Ovary (tissue), 9 donors: Measurements from ENCODE around the gene SPAG9. TPM values are rescaled to one million over a fixed set of nuclear protein-coding genes. Genes with fewer than 3 reads are reported as not detected.

Source experiments
- DNase-seq, 5 donors: peaks; one replicate each; pipeline ENCODE4 v3.0.0-alpha.2; 2019 to 2020
- H3K27ac ChIP-seq, 2 donors: fragments of 200-600 bp; one replicate each; pipeline versions ENCODE4 v1.5.1 to v1.8.0; 2019 to 2022
- H3K27me3 ChIP-seq: fragments of 200-600 bp; one replicate; pipeline ENCODE4 v1.8.0; 2022
- H3K36me3 ChIP-seq: fragments of 200-600 bp; sonication (generic); one replicate; pipeline ENCODE4 v1.5.1; 2019
- H3K4me1 ChIP-seq: one replicate; pipeline ENCODE4 v1.8.1; 2013; ENCODE audit warnings: mild to moderate bottlenecking, moderate library complexity; ENCODE audit not compliant: insufficient read depth
- H3K4me3 ChIP-seq: fragments of 200-600 bp; sonication (generic); one replicate; pipeline ENCODE4 v1.5.1; 2017
- H3K9me3 ChIP-seq, 2 donors: fragments of 200-600 bp in 1 of 2; sonication (generic) in 1 of 2; one replicate each; pipeline versions ENCODE4 v1.5.1 to v1.8.1; 2013 to 2019; ENCODE audit warnings: mild to moderate bottlenecking in 1 of 2, moderate library complexity in 1 of 2
- CTCF ChIP-seq, 3 donors: fragments of 450-650 bp in 2 of 3; fragments of 200-600 bp in 1 of 3; IDR thresholded peaks; one replicate each; pipeline versions ENCODE4 v1.5.1 to v1.8.0; 2016 to 2022; ENCODE audit warnings: antibody characterized with exemption in 3 of 3, mild to moderate bottlenecking in 1 of 3
- EP300 ChIP-seq: sonication (generic); formaldehyde crosslinking; IDR thresholded peaks from one replicate; pipeline ENCODE4 v1.6.1; 2017; ENCODE audit warnings: antibody characterized with exemption
- POLR2A ChIP-seq: fragments of 450-650 bp; IDR thresholded peaks from one replicate; pipeline ENCODE4 v1.6.1; 2017; ENCODE audit warnings: antibody characterized with exemption, mild to moderate bottlenecking, moderate library complexity
- WGBS, 3 donors: extraction: QIAGEN DNeasy Blood & Tissue Kit in 1 of 3; methylation state at CpG; one replicate each; pipeline versions ENCODE4 v1.1.5 to v1.1.7; 2013 to 2017; 5-methylcytosine and 5-hydroxymethylcytosine counted together
- intact Hi-C, 4 donors: fragments of 100-400 bp; cut with DNase I; formaldehyde crosslinking; loops; one replicate each; pipeline versions ENCODE4 v1.11.0 to v1.15.1; 2022 to 2023
- polyA plus RNA-seq, 2 donors: library from polyadenylated mRNA; stranded (reverse); fragments of 200-250 nt in 1 of 2; fragments of 350-450 nt in 1 of 2; fragmentation: Illumina TruSeq in 1 of 2; extraction: RNeasy Lipid Tissue Mini Kit (QIAGEN cat#74804) in 1 of 2; gene quantifications; one replicate each; pipeline ENCODE4 v1.2.3, GENCODE V29; 2013 to 2014
- total RNA-seq, 7 donors: library from RNA; depleted of rRNA in 2 of 7; stranded (reverse); fragments of >200 nt in 2 of 7; fragmentation: NEBNext Ultra II Directional in 3 of 7; extraction: Animal tissue kit (Norgen Biotek cat#: 25700) in 3 of 7; gene quantifications; one replicate each; pipeline versions ENCODE4 v1.1.0 to v1.2.4, GENCODE V29; 2016 to 2023
- donor health status: DM: no; HTN: no; CAD: no; lungs with moderate emphysema.
- donor health status: DM: no; HTN: no; CAD: no.
- donor health status: Bipolar disorder and iron deficiency.
- donor health status: DM: yes; HTN: yes; CAD: no.
- donor health status: DM: no; HTN: no; CAD: no.
- donor health status: DM: yes; HTN: yes; CAD: no.

Gene SPAG9
- total and polyA plus RNA-seq, 9 donors: 28.8 to 103 (median 79.4) TPM

GRCh38 chr17:51012538-51012937, 108.1 kb downstream of the SPAG9 start:
- H3K36me3 ChIP-seq: no peaks in the 10 kb centered on the region
- DNase-seq: no peak

GRCh38 chr17:51010173-51010675, 110.4 kb downstream of the SPAG9 start:
- 82 to 91% (median 89%) methylated on average over 1 of the region's 1 CpG for WGBS, 3 donors
- Histone ChIP-seq H3K27ac (no peak overlapping the region), H3K36me3 (no peaks in the 10 kb centered on the region), H3K9me3 (no peaks in the 10 kb centered on the region), H3K27me3 (no peaks in the 10 kb centered on the region), H3K4me3 (no peak overlapping the region), H3K4me1 (no peaks in the 10 kb centered on the region)
- intact Hi-C loops: no loop called here
- DNase-seq: no peak
- no peak for TF ChIP-seq POLR2A
- TF ChIP-seq CTCF (IDR thresholded peaks at IDR 0.05): no peak
- no peak for TF ChIP-seq EP300

More at GRCh38 chr17:51012538-51012937, 108.1 kb downstream of the SPAG9 start:
- TF ChIP-seq CTCF (IDR thresholded peaks at IDR 0.05): no peak
- no peak for TF ChIP-seq POLR2A
- no peak for TF ChIP-seq EP300
- no peak overlapping the region for H3K4me3 ChIP-seq
- H3K4me1 ChIP-seq: no peaks in the 10 kb centered on the region
- H3K9me3 ChIP-seq: no peaks in the 10 kb centered on the region
- intact Hi-C loops: no loop called here
- H3K27me3 ChIP-seq: no peaks in the 10 kb centered on the region
- WGBS, 3 donors: 95 to 97% (median 95%) methylated on average over 4 of the region's 4 CpGs
- H3K27ac ChIP-seq: no peak overlapping the region

GRCh38 chr17:51006601-51007000, 114.1 kb downstream of the SPAG9 start:
- WGBS, 3 donors: 92 to 97% (median 94%) methylated on average over 1 of the region's 1 CpG
- Histone ChIP-seq H3K4me3 (no peak overlapping the region), H3K27me3 (no peaks in the 10 kb centered on the region), H3K4me1 (no peaks in the 10 kb centered on the region), H3K36me3 (no peaks in the 10 kb centered on the region), H3K9me3 (no peaks in the 10 kb centered on the region), H3K27ac (no peak overlapping the region)
- no peak for TF ChIP-seq EP300
- no peak for TF ChIP-seq POLR2A
- TF ChIP-seq CTCF (IDR thresholded peaks at IDR 0.05): no peak
- DNase-seq: no peak
- intact Hi-C loops: loop anchor here in 3 of 4 donors (5.0 to 10.0 kb wide), 3 partner anchors 138 to 148 kb away; partner anchors contain the start of gene NME1 (in 1 of the 3)

- WGBS, 3 donors: 59 to 80% (median 66%) methylated on average over 2 of the region's 2 CpGs
- Histone ChIP-seq H3K27ac (no peak overlapping the region), H3K4me1 (no peaks in the 10 kb centered on the region), H3K27me3 (no peaks in the 10 kb centered on the region), H3K9me3 (no peaks in the 10 kb centered on the region), H3K4me3 (no peak overlapping the region), H3K36me3 (no peaks in the 10 kb centered on the region)
- no peak for DNase-seq
- intact Hi-C loops: loop anchor here in 3 of 4 donors (5.0 to 10.0 kb wide), 3 partner anchors 139 to 149 kb away; partner anchors contain the start of gene NME1 (in 1 of the 3)
- TF ChIP-seq EP300 (no peak), CTCF (IDR thresholded peaks at IDR 0.05) (no peak), POLR2A (no peak)
Observed at GRCh38 chr17:51005768-51006167, 114.9 kb downstream of the SPAG9 start.
